Esophagus muscularis mucosa (tissue), 4 donors: Measurements from ENCODE around the gene ISOC1. TPM values are rescaled to one million over a fixed set of nuclear protein-coding genes. Genes with fewer than 3 reads are reported as not detected.

Experiments
- DNase-seq: peaks from one replicate; pipeline ENCODE4 v3.0.0-alpha.2; 2017; ENCODE audit errors: extremely low spot score
- H3K27ac ChIP-seq, 4 donors: fragments of 200-600 bp; sonication (generic); replicated peaks in 1 of 4; 1 replicate in 3 of 4; 2 replicates in 1 of 4; pipeline ENCODE4 v1.5.1; 2016 to 2019; ENCODE audit warnings: mild to moderate bottlenecking in 1 of 4
- H3K27me3 ChIP-seq, 4 donors: fragments of 200-600 bp; sonication (generic); one replicate each; pipeline versions ENCODE4 v1.5.1 to v1.6.0; 2016 to 2019
- H3K36me3 ChIP-seq, 4 donors: fragments of 200-600 bp; sonication (generic); one replicate each; pipeline ENCODE4 v1.5.1; 2016 to 2019
- H3K4me1 ChIP-seq, 4 donors: fragments of 200-600 bp; sonication (generic); one replicate each; pipeline ENCODE4 v1.5.1; 2016 to 2019
- H3K4me3 ChIP-seq, 4 donors: fragments of 200-600 bp; sonication (generic); 1 replicate in 2 of 4; 2 replicates in 2 of 4; pipeline ENCODE4 v1.5.1; 2016 to 2019; ENCODE audit warnings: mild to moderate bottlenecking in 4 of 4, moderate library complexity in 1 of 4
- H3K9me3 ChIP-seq, 4 donors: fragments of 200-600 bp; sonication (generic); 1 replicate in 3 of 4; 2 replicates in 1 of 4; pipeline ENCODE4 v1.5.1; 2016 to 2019
- EP300 ChIP-seq: sonication (generic); formaldehyde crosslinking; IDR thresholded peaks from one replicate; pipeline ENCODE4 v1.6.1; 2017; ENCODE audit warnings: antibody characterized with exemption
- POLR2A ChIP-seq: fragments of 450-650 bp; IDR thresholded peaks from one replicate; pipeline ENCODE4 v1.6.1; 2017; ENCODE audit warnings: antibody characterized with exemption, moderate library complexity, mild to moderate bottlenecking, low read depth
- POLR2AphosphoS5 ChIP-seq, 2 donors: sonication (generic); formaldehyde crosslinking; IDR thresholded peaks; one replicate each; pipeline ENCODE4 v1.6.1; 2017; ENCODE audit warnings: antibody characterized with exemption in 2 of 2
- WGBS: methylation state at CpG from one replicate; pipeline ENCODE4 v1.1.5; 2018; 5-methylcytosine and 5-hydroxymethylcytosine counted together
- intact Hi-C: fragments of 100-400 bp; cut with DNase I; formaldehyde crosslinking; loops from one replicate; pipeline ENCODE4 v1.15.1; 2023
- total RNA-seq, 4 donors: library from RNA; depleted of rRNA; stranded (reverse); fragments of >200 nt; gene quantifications; one replicate each; pipeline versions ENCODE4 v1.1.0 to v1.2.1, GENCODE V29; 2016
- TF ChIP-seq, protein P1 (sequence below), 3 experiments: fragments of 200-600 bp in 2 of 3; fragments of 450-650 bp in 1 of 3; sonication (generic) in 2 of 3; IDR thresholded peaks; one replicate each; pipeline ENCODE4 v1.5.1; 2017 to 2019; ENCODE audit warnings: antibody characterized with exemption in 3 of 3, mild to moderate bottlenecking in 2 of 3, moderate library complexity in 1 of 3

The ISOC1 gene
- total RNA-seq, 4 donors from 2014 or later, result 53.5 to 136 (median 89.5) TPM

DNA sequence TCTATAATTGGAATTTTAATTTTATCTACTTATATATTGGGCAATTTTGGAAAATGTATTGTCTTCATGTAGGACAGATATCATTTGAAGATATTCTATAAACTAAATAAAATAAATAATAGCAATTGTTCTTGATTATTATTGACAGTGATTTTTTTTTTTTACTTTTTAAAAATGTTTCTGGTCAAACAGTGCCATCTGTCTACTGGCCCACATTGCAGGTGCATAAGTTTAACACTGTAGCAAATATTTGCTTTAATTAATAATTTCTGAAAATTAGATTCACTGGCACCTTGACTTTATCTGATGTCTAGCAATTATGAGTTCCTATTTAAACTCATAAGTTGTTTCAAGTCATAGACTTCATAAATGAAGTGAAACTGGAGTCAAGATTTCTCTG lies 41.1 kb upstream of the ISOC1 start:
- DNase-seq, result no peak
- Histone ChIP-seq H3K27ac (no peak overlapping the region), H3K9me3 (peaks cover 0 to 5% (median 2%) of the 10 kb centered on the region in 4 donors), H3K4me1 (peaks cover 0 to 24% (median 17%) of the 10 kb centered on the region in 4 donors), H3K36me3 (peaks cover 0 to 5% (median 0%) of the 10 kb centered on the region in 4 donors), H3K27me3 (no peaks in the 10 kb centered on the region), H3K4me3 (no peak overlapping the region)
- no peak for TF ChIP-seq POLR2AphosphoS5 (IDR thresholded peaks at IDR 0.05)
- no peak for TF ChIP-seq EP300
- no peak for TF ChIP-seq POLR2A
- TF ChIP-seq, protein P1, sequence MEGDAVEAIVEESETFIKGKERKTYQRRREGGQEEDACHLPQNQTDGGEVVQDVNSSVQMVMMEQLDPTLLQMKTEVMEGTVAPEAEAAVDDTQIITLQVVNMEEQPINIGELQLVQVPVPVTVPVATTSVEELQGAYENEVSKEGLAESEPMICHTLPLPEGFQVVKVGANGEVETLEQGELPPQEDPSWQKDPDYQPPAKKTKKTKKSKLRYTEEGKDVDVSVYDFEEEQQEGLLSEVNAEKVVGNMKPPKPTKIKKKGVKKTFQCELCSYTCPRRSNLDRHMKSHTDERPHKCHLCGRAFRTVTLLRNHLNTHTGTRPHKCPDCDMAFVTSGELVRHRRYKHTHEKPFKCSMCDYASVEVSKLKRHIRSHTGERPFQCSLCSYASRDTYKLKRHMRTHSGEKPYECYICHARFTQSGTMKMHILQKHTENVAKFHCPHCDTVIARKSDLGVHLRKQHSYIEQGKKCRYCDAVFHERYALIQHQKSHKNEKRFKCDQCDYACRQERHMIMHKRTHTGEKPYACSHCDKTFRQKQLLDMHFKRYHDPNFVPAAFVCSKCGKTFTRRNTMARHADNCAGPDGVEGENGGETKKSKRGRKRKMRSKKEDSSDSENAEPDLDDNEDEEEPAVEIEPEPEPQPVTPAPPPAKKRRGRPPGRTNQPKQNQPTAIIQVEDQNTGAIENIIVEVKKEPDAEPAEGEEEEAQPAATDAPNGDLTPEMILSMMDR (IDR thresholded peaks at IDR 0.05), result peak; percentile 13 to 44 (median 41)
- intact Hi-C loops, result loop anchor here (5.0 kb wide), 1 partner anchor 146 kb away; no protein-coding TSS in a partner anchor

DNA sequence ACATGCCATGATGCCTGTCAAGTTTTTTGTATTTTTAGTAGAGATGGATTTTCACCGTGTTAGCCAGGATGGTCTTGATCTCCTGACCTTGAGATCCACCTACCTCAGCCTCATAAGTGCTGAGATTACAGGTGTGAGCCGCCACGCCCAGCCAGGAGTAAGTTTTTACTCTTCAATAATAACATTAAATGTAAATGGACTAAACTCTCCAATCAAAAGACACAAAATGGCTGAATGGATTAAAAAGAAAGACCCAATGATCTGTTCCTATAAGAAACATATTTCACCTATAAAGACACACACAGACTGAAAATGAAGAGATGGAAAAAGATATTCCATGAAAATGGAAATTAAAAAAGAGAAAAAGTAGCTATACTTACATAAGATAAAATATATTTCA lies 37.2 kb upstream of the ISOC1 start:
- TF ChIP-seq POLR2A (no peak), POLR2AphosphoS5 (IDR thresholded peaks at IDR 0.05) (no peak)
- TF ChIP-seq, protein P1 (IDR thresholded peaks at IDR 0.05), result no peak
- DNase-seq, result no peak
- H3K4me1 ChIP-seq, result no peaks in the 10 kb centered on the region

GRCh38 chr5:129061849-129062248 lies 32.7 kb upstream of the ISOC1 start:
- Histone ChIP-seq H3K36me3 (no peaks in the 10 kb centered on the region), H3K4me3 (no peak overlapping the region), H3K9me3 (peaks cover 0 to 5% (median 2%) of the 10 kb centered on the region in 4 donors), H3K4me1 (peaks cover 7 to 24% (median 21%) of the 10 kb centered on the region in 4 donors), H3K27me3 (no peaks in the 10 kb centered on the region), H3K27ac (no peak overlapping the region)
- 84% methylated on average over 2 of the region's 2 CpGs for WGBS
- no peak for DNase-seq
- TF ChIP-seq POLR2AphosphoS5 (IDR thresholded peaks at IDR 0.05), result no peak
- intact Hi-C loops, result no loop called here

More for the DNA sequence above, 37.2 kb upstream of the ISOC1 start:
- H3K9me3 ChIP-seq, result peaks cover 0 to 5% (median 2%) of the 10 kb centered on the region in 4 donors
- no peak overlapping the region for H3K27ac ChIP-seq
- H3K4me3 ChIP-seq, result no peak overlapping the region
- 85% methylated on average over 3 of the region's 3 CpGs for WGBS
- intact Hi-C loops, result no loop called here
- no peaks in the 10 kb centered on the region for H3K27me3 ChIP-seq
- H3K36me3 ChIP-seq, result peaks cover 0 to 5% (median 0%) of the 10 kb centered on the region in 4 donors

DNA sequence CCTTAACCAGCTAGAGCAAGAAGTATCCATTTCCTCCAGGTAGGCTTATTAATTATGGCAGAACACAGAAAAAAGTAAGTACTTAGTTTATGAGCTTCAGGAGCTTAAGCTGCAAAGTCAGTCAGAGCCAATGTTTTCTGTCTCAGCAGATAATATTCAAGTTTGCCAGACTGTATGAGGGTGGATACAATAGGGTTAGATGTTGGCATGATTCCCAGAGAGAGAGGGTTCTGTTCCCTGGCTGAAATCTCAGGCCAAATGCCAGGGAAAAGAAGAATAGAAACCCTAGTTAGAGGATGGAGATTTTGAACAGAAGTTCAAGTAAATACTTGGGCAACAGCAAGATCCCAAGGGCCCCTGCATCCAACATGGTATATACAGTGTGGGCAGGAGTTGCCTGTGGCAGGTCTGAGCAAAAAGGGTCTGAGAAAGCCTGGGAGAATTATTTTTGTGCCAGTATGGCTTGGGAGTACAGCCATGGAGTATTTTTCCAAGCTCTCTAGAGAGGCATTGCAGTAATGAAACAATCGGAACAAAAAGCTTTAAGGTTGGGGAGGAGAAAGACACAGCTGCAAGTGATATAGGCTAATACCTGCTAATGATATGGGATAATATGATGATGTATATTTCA lies 31.0 kb upstream of the ISOC1 start:
- DNase-seq, result no peak
- intact Hi-C loops, result no loop called here
- 31% methylated on average over 1 of the region's 1 CpG for WGBS
- Histone ChIP-seq H3K27me3 (no peaks in the 10 kb centered on the region), H3K4me3 (no peak overlapping the region), H3K9me3 (no peaks in the 10 kb centered on the region), H3K36me3 (no peaks in the 10 kb centered on the region), H3K27ac (peak overlapping the region; percentile 50 to 63 (median 53)), H3K4me1 (peaks cover 7 to 24% (median 21%) of the 10 kb centered on the region in 4 donors)
- TF ChIP-seq POLR2AphosphoS5 (IDR thresholded peaks at IDR 0.05) (no peak), EP300 (no peak), POLR2A (no peak)
- TF ChIP-seq, protein P1 (IDR thresholded peaks at IDR 0.05), result no peak

- Histone ChIP-seq H3K36me3 (no peaks in the 10 kb centered on the region), H3K27ac (no peak overlapping the region), H3K27me3 (no peaks in the 10 kb centered on the region), H3K4me3 (no peak overlapping the region), H3K9me3 (no peaks in the 10 kb centered on the region), H3K4me1 (peaks cover 7 to 24% (median 21%) of the 10 kb centered on the region in 4 donors)
- 98% methylated on average over 2 of the region's 2 CpGs for WGBS
- TF ChIP-seq, protein P1 (IDR thresholded peaks at IDR 0.05), result no peak
- TF ChIP-seq POLR2AphosphoS5 (IDR thresholded peaks at IDR 0.05) (no peak), POLR2A (no peak), EP300 (no peak)
- intact Hi-C loops, result no loop called here
- no peak for DNase-seq
Measured at GRCh38 chr5:129065721-129066120, 28.8 kb upstream of the ISOC1 start.
